HepG2 (cell line): ENCODE measurements around the gene PCDHB2. TPM values are rescaled to one million over a fixed set of nuclear protein-coding genes. Genes with fewer than 3 reads are reported as not detected.

Experiments
- CEBPG ChIP-seq: IDR thresholded peaks from 2 replicates; pipeline ENCODE4 v1.6.1; 2016
- HDAC2 ChIP-seq: sonication (generic); formaldehyde crosslinking; IDR thresholded peaks from 2 replicates; pipeline ENCODE4 v1.4.0; 2020; ENCODE audit warnings: missing genetic modification reagents
- NCOA2 ChIP-seq: sonication (generic); formaldehyde crosslinking; IDR thresholded peaks from 2 replicates; pipeline ENCODE4 v1.8.0; 2022; ENCODE audit warnings: inconsistent platforms
- SIX4 ChIP-seq: sonication (generic); formaldehyde crosslinking; IDR thresholded peaks from 2 replicates; pipeline ENCODE4 v1.4.0; 2020; ENCODE audit warnings: missing genetic modification reagents
- TMF1 ChIP-seq: sonication (generic); formaldehyde crosslinking; IDR thresholded peaks from 2 replicates; pipeline ENCODE4 v1.8.1; 2022; ENCODE audit warnings: low read depth, missing genetic modification reagents
- ZFP1 ChIP-seq: IDR thresholded peaks from 2 replicates; pipeline ENCODE4 v1.6.1; 2016
- ZNF20 ChIP-seq: sonication (generic); formaldehyde crosslinking; IDR thresholded peaks from 2 replicates; pipeline ENCODE4 v1.4.0; 2020; ENCODE audit warnings: mild to moderate bottlenecking, moderate library complexity, missing genetic modification reagents
- ZNF333 ChIP-seq: sonication (generic); formaldehyde crosslinking; IDR thresholded peaks from 2 replicates; pipeline ENCODE4 v1.4.0; 2020; ENCODE audit warnings: mild to moderate bottlenecking, missing genetic modification reagents, borderline replicate concordance
- ZNF567 ChIP-seq: sonication (generic); formaldehyde crosslinking; IDR thresholded peaks from 2 replicates; pipeline ENCODE4 v1.8.1; 2023; ENCODE audit warnings: mild to moderate bottlenecking, missing genetic modification reagents, borderline replicate concordance
- ZNF713 ChIP-seq: sonication (generic); formaldehyde crosslinking; IDR thresholded peaks from 2 replicates; pipeline ENCODE4 v1.4.0; 2020; ENCODE audit warnings: mild to moderate bottlenecking, missing genetic modification reagents
- ZNF768 ChIP-seq: sonication (generic); formaldehyde crosslinking; IDR thresholded peaks from 2 replicates; pipeline ENCODE4 v1.4.0; 2020; ENCODE audit warnings: missing genetic modification reagents
- ZNF816 ChIP-seq: sonication (generic); formaldehyde crosslinking; IDR thresholded peaks from 2 replicates; pipeline ENCODE4 v1.8.0; 2022; ENCODE audit warnings: missing genetic modification reagents, mild to moderate bottlenecking, borderline replicate concordance
- polyA plus RNA-seq, 8 experiments: library from polyadenylated mRNA; depleted of rRNA in 3 of 8; stranded (reverse) in 7 of 8; unstranded in 1 of 8; fragments of >200 nt; fragmentation: Illumina TruSeq in 4 of 8; extraction: Trizol in 4 of 8; gene quantifications; 2 replicates each; pipeline versions ENCODE4 v1.2.1 to v1.2.3, GENCODE V29; 2011 to 2016; ENCODE audit warnings: low read depth in 4 of 8, missing spikeins in 1 of 8, mixed read lengths in 1 of 8; ENCODE audit not compliant: insufficient read depth in 1 of 8
- total RNA-seq, 5 experiments: library from RNA; depleted of rRNA; stranded (reverse); fragments of >200 nt; fragmentation: Illumina TruSeq; extraction: Trizol; gene quantifications; 2 replicates each; pipeline ENCODE4 v1.2.3, GENCODE V29; 2016; ENCODE audit warnings: low read depth in 1 of 5
- TF ChIP-seq, protein P1 (sequence below): sonication (generic); formaldehyde crosslinking; IDR thresholded peaks from 2 replicates; pipeline ENCODE4 v1.4.0; 2020; ENCODE audit warnings: mild to moderate bottlenecking, missing genetic modification reagents
- TF ChIP-seq, protein P2 (sequence below): sonication (generic); formaldehyde crosslinking; IDR thresholded peaks from 2 replicates; pipeline ENCODE4; 2020; ENCODE audit warnings: missing genetic modification reagents, mild to moderate bottlenecking, borderline replicate concordance
- TF ChIP-seq, protein P3 (sequence below): IDR thresholded peaks from 2 replicates; pipeline ENCODE4 v1.6.1; 2018; ENCODE audit warnings: missing genetic modification reagents
- TF ChIP-seq, protein P4 (sequence below): IDR thresholded peaks from 2 replicates; pipeline ENCODE4 v1.6.1; 2016; ENCODE audit warnings: low read depth

PCDHB2 gene
- total and polyA plus RNA-seq, 2 of the 13 experiments (the other 11 are each of a cell fraction or from before 2014, with no cell fraction given): 7.1 to 7.5 TPM

DNA sequence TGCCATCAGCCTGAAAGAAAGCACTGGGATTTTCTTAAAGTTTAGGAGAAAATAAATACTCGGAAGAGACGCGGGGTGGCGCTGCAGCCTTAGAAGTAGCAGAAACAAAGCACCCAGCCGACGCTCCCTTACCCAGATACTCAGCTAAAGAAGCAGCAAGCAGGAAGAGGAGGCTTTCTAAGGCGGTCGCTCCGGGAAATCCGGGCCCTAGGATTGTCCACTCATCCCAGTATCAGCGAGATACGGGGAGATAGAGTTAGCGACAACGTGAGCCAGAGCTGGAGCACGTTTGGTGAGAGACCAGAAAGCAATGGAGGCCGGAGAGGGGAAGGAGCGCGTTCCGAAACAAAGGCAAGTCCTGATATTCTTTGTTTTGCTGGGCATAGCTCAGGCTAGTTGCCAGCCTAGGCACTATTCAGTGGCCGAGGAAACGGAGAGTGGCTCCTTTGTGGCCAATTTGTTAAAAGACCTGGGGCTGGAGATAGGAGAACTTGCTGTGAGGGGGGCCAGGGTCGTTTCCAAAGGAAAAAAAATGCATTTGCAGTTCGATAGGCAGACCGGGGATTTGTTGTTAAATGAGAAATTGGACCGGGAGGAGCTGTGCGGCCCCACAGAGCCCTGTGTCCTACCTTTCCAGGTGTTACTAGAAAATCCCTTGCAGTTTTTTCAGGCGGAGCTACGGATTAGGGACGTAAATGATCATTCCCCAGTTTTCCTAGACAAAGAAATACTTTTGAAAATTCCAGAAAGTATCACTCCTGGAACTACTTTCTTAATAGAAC lies at the start of gene PCDHB2 (continued):
- TF ChIP-seq, protein P1, sequence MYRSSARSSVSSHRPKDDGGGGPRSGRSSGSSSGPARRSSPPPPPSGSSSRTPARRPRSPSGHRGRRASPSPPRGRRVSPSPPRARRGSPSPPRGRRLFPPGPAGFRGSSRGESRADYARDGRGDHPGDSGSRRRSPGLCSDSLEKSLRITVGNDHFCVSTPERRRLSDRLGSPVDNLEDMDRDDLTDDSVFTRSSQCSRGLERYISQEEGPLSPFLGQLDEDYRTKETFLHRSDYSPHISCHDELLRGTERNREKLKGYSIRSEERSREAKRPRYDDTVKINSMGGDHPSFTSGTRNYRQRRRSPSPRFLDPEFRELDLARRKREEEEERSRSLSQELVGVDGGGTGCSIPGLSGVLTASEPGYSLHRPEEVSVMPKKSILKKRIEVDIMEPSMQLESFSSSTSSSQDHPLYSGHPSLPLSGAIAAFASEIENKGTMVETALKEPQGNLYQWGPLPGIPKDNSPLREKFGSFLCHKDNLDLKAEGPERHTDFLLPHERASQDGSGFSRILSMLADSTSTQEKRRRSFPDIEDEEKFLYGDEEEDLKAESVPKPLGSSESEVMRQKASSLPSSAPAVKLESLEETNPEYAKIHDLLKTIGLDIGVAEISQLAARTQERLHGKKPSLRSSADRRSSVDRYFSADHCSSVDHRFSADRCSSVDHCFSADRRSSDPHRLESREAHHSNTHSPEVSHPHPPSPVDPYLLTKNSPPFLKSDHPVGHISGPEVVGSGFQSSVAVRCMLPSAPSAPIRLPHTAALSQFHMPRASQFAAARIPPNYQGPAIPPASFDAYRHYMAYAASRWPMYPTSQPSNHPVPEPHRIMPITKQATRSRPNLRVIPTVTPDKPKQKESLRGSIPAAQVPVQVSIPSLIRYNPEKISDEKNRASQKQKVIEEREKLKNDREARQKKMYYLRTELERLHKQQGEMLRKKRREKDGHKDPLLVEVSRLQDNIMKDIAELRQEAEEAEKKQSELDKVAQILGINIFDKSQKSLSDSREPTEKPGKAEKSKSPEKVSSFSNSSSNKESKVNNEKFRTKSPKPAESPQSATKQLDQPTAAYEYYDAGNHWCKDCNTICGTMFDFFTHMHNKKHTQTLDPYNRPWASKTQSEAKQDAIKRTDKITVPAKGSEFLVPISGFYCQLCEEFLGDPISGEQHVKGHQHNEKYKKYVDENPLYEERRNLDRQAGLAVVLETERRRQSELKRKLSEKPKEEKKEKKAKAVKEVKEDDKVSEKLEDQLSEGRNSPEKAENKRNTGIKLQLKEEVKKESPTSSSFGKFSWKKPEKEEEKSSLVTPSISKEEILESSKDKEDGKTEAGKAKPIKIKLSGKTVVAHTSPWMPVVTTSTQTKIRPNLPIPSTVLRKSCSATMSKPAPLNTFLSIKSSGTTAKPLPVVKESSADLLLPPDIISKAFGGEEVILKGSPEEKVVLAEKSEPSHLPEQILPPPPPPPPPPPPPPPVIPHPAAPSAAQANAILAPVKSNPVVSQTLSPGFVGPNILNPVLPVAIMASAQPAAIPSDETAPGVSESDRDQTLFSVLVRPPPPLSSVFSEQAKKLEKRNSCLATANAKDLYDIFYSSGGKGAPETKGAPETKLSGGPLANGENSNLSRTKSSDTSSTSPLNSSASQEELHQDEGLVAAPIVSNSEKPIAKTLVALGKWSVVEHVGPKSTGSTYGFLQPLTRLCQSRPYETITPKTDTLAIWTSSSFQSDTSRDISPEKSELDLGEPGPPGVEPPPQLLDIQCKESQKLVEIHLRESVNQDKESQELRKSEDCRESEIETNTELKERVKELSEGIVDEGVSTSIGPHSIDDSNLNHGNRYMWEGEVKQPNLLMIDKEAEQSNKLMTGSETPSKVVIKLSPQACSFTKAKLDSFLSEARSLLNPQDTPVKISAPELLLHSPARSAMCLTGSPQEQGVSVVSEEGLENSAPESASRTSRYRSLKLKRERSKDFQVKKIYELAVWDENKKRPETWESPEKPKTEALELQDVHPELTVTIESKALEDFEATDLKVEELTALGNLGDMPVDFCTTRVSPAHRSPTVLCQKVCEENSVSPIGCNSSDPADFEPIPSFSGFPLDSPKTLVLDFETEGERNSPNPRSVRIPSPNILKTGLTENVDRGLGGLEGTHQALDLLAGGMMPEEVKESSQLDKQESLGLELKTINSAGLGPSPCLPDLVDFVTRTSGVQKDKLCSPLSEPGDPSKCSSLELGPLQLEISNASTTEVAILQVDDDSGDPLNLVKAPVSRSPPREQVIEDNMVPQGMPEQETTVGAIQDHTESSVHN (CRISPR knock-in tag): no peak
- TF ChIP-seq, protein P2, sequence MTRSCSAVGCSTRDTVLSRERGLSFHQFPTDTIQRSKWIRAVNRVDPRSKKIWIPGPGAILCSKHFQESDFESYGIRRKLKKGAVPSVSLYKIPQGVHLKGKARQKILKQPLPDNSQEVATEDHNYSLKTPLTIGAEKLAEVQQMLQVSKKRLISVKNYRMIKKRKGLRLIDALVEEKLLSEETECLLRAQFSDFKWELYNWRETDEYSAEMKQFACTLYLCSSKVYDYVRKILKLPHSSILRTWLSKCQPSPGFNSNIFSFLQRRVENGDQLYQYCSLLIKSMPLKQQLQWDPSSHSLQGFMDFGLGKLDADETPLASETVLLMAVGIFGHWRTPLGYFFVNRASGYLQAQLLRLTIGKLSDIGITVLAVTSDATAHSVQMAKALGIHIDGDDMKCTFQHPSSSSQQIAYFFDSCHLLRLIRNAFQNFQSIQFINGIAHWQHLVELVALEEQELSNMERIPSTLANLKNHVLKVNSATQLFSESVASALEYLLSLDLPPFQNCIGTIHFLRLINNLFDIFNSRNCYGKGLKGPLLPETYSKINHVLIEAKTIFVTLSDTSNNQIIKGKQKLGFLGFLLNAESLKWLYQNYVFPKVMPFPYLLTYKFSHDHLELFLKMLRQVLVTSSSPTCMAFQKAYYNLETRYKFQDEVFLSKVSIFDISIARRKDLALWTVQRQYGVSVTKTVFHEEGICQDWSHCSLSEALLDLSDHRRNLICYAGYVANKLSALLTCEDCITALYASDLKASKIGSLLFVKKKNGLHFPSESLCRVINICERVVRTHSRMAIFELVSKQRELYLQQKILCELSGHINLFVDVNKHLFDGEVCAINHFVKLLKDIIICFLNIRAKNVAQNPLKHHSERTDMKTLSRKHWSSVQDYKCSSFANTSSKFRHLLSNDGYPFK (CRISPR knock-in tag): peak; percentile 22; the same call in 1 of the 2 replicates
- TF ChIP-seq ZNF567 (CRISPR knock-in tag): no peak
- TF ChIP-seq SIX4: no peak
- TF ChIP-seq TMF1 (CRISPR knock-in tag): no peak
- TF ChIP-seq, protein P3, sequence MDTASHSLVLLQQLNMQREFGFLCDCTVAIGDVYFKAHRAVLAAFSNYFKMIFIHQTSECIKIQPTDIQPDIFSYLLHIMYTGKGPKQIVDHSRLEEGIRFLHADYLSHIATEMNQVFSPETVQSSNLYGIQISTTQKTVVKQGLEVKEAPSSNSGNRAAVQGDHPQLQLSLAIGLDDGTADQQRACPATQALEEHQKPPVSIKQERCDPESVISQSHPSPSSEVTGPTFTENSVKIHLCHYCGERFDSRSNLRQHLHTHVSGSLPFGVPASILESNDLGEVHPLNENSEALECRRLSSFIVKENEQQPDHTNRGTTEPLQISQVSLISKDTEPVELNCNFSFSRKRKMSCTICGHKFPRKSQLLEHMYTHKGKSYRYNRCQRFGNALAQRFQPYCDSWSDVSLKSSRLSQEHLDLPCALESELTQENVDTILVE (CRISPR knock-in tag): 0 out of 2 replicates have a peak, but pooled peaks have one; percentile 26
- TF ChIP-seq CEBPG (CRISPR knock-in tag): no peak
- no peak for TF ChIP-seq ZNF768 (CRISPR knock-in tag)
- no peak for TF ChIP-seq ZFP1
- TF ChIP-seq NCOA2 (CRISPR knock-in tag): 0 out of 2 replicates have a peak, but pooled peaks have one; percentile 20
- 0 out of 2 replicates have a peak, but pooled peaks have one; percentile 39 for TF ChIP-seq HDAC2 (CRISPR knock-in tag)
- no peak for TF ChIP-seq ZNF816 (CRISPR knock-in tag)
- no peak for TF ChIP-seq ZNF713 (CRISPR knock-in tag)
- TF ChIP-seq ZNF20 (CRISPR knock-in tag): 0 out of 2 replicates have a peak, but pooled peaks have one; percentile 34
- TF ChIP-seq, protein P4, sequence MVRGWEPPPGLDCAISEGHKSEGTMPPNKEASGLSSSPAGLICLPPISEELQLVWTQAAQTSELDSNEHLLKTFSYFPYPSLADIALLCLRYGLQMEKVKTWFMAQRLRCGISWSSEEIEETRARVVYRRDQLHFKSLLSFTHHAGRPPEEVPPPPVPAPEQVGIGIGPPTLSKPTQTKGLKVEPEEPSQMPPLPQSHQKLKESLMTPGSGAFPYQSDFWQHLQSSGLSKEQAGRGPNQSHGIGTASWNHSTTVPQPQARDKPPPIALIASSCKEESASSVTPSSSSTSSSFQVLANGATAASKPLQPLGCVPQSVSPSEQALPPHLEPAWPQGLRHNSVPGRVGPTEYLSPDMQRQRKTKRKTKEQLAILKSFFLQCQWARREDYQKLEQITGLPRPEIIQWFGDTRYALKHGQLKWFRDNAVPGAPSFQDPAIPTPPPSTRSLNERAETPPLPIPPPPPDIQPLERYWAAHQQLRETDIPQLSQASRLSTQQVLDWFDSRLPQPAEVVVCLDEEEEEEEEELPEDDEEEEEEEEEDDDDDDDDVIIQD (CRISPR knock-in tag): no peak
- TF ChIP-seq ZNF333: no peak
